ENCODE measurements around the gene RGS9.

- TF ChIP-seq EED (CRISPR knock-in tag; IDR thresholded peaks at IDR 0.05) (no peak), FOXP1 (IDR thresholded peaks at IDR 0.05) (no peak), FOXP1 (CRISPR knock-in tag; IDR thresholded peaks at IDR 0.05) (no peak)
Measured at GRCh38 chr17:65103431-65103830, 33.7 kb upstream of the RGS9 start.

All from HepG2 (cell line).